Right atrium auricular region (tissue), 2 donors: ENCODE results near the gene NT5DC4. TPM values are rescaled to one million over a fixed set of nuclear protein-coding genes. Genes with fewer than 3 reads are reported as not detected.

Source experiments
- DNase-seq: peaks from one replicate; pipeline ENCODE4 v3.0.0-alpha.2; 2019; ENCODE audit warnings: low spot score
- H3K27ac ChIP-seq, 2 donors: fragments of 200-600 bp; sonication (generic); 1 replicate in 1 of 2; 2 replicates in 1 of 2; pipeline ENCODE4 v1.5.1; 2016 to 2019
- H3K27me3 ChIP-seq, 2 donors: fragments of 200-600 bp; sonication (generic); one replicate each; pipeline versions ENCODE4 v1.5.1 to v1.6.0; 2017 to 2019
- H3K36me3 ChIP-seq: fragments of 200-600 bp; sonication (generic); one replicate; pipeline ENCODE4 v1.5.1; 2016
- H3K4me1 ChIP-seq, 2 donors: fragments of 200-600 bp; sonication (generic); one replicate each; pipeline versions ENCODE4 v1.5.1 to v1.6.0; 2017 to 2019
- H3K4me3 ChIP-seq, 2 donors: fragments of 200-600 bp; sonication (generic); 1 replicate in 1 of 2; 2 replicates in 1 of 2; pipeline ENCODE4 v1.5.1; 2017 to 2019; ENCODE audit warnings: mild to moderate bottlenecking in 1 of 2, moderate library complexity in 1 of 2
- H3K9me3 ChIP-seq, 2 donors: fragments of 200-600 bp; sonication (generic); one replicate each; pipeline ENCODE4 v1.5.1; 2019
- total RNA-seq, 2 donors: library from RNA; depleted of rRNA; stranded (reverse); fragments of >200 nt; gene quantifications; one replicate each; pipeline ENCODE4 v1.1.0, GENCODE V29; 2016
- TF ChIP-seq, protein P1 (sequence below), 2 donors: fragments of 200-600 bp; sonication (generic); IDR thresholded peaks; one replicate each; pipeline ENCODE4 v1.5.1; 2019; ENCODE audit warnings: antibody characterized with exemption in 2 of 2

NT5DC4 gene
- not detected for total RNA-seq

DNA sequence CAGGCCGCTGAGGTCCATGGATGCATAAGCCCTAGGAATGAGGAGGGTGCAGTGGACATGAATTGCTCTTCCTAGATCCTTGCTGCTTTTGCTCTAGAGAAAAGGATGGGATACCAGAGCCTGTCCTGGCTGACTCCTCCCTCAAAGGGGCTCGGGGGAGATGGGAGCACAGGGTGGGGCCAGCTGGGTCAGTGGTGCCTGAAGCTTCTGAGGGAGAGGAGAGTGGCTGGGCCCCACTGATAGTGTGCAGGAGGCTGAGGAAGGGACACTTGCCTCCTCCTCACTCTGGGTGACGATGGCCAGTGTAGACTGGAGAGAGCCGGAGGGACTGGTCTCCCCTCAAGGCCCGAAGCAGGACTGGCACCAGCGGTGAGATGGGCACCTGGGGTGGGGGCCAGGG is at the start of gene NT5DC4:
NT5DC4 (plus strand) TSS at position 236 of the 400 bp plus-strand sequence; CDS start at position 296, 60 bp downstream.
- no peak within 1 kb of the TSS for H3K4me3 ChIP-seq
- no peaks in the 10 kb centered on the region for H3K9me3 ChIP-seq
- H3K27ac ChIP-seq, result no peak within 1 kb of the TSS
- TF ChIP-seq, protein P1, sequence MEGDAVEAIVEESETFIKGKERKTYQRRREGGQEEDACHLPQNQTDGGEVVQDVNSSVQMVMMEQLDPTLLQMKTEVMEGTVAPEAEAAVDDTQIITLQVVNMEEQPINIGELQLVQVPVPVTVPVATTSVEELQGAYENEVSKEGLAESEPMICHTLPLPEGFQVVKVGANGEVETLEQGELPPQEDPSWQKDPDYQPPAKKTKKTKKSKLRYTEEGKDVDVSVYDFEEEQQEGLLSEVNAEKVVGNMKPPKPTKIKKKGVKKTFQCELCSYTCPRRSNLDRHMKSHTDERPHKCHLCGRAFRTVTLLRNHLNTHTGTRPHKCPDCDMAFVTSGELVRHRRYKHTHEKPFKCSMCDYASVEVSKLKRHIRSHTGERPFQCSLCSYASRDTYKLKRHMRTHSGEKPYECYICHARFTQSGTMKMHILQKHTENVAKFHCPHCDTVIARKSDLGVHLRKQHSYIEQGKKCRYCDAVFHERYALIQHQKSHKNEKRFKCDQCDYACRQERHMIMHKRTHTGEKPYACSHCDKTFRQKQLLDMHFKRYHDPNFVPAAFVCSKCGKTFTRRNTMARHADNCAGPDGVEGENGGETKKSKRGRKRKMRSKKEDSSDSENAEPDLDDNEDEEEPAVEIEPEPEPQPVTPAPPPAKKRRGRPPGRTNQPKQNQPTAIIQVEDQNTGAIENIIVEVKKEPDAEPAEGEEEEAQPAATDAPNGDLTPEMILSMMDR (IDR thresholded peaks at IDR 0.05), result no peak
- DNase-seq, result no peak
- no peaks in the 10 kb centered on the region for H3K4me1 ChIP-seq
- no peaks in the 10 kb centered on the region for H3K36me3 ChIP-seq
- H3K27me3 ChIP-seq, result no peaks in the 10 kb centered on the region

DNA sequence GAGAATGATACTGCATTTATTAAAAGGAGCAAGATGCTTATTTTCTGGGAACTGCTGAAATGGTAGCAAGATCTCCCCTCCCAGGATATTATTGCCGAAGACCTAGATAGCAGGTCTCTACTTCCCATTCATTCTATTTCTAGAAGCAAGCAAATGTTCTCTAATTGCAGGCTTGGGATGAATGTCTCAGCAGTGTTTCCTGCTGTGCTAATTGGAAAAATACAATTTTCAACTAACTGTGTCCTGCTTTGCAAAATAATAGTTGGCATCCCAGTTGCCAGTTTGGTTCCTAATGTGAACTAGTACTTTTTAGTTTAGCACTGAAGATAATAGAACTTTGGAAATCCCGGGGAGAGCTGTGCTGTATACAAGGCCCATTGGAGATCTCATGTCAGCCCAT is 49.0 kb upstream of the NT5DC4 start:
- no peaks in the 10 kb centered on the region for H3K27me3 ChIP-seq
- no peak overlapping the region for H3K4me3 ChIP-seq
- no peaks in the 10 kb centered on the region for H3K36me3 ChIP-seq
- H3K9me3 ChIP-seq, result no peaks in the 10 kb centered on the region
- no peaks in the 10 kb centered on the region for H3K4me1 ChIP-seq
- TF ChIP-seq, protein P1 (IDR thresholded peaks at IDR 0.05), result no peak
- DNase-seq, result no peak
- H3K27ac ChIP-seq, result no peak overlapping the region

DNA sequence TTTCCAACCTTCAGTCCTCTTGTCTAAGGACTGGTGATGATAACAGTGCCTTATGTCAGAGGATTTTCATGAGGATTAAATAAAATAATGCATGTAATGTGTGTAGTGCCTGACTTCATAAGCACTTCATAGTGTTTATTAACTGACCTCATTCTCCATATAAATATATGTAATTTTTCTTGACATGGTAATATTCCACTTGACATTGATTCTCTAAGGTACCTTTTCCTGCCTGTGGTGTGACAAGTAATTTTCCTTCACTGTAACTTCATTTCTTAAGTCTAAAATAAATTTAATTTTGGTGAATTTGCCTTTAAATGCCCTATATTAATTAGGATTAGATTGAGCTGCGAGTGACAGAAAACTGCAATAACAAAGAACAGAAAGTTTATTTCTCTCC is 47.8 kb upstream of the NT5DC4 start:
- TF ChIP-seq, protein P1 (IDR thresholded peaks at IDR 0.05), result no peak
- H3K4me3 ChIP-seq, result no peak overlapping the region
- no peak for DNase-seq
- H3K36me3 ChIP-seq, result no peaks in the 10 kb centered on the region
- H3K4me1 ChIP-seq, result no peaks in the 10 kb centered on the region
- no peaks in the 10 kb centered on the region for H3K27me3 ChIP-seq
- H3K9me3 ChIP-seq, result no peaks in the 10 kb centered on the region
- H3K27ac ChIP-seq, result no peak overlapping the region

DNA sequence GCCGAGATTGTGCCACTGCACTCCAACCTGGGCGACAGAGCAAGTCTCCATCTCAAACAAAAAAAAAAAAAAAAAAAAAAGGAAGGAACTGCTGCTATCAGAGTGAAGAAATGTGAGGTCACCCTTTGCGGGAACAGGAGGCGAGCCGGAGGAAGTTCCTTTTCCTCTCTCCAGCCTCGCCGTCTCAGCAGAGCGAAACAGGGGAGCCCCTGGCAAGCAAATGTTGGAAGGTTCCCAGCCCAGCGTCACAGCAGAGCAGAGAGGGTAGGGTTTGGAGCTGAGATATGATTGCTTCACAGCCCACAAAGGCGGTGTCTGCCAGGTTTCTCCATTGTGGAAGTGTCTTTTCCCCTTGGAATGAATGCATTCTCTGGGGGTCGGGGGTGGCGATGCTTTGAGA is 46.6 kb upstream of the NT5DC4 start:
- TF ChIP-seq, protein P1 (IDR thresholded peaks at IDR 0.05), result no peak
- Histone ChIP-seq H3K36me3 (no peaks in the 10 kb centered on the region), H3K4me3 (no peak overlapping the region), H3K9me3 (no peaks in the 10 kb centered on the region), H3K4me1 (peaks cover 0 to 1% of the 10 kb centered on the region in 2 donors), H3K27me3 (no peaks in the 10 kb centered on the region), H3K27ac (no peak overlapping the region)
- DNase-seq, result peak; percentile 87

DNA sequence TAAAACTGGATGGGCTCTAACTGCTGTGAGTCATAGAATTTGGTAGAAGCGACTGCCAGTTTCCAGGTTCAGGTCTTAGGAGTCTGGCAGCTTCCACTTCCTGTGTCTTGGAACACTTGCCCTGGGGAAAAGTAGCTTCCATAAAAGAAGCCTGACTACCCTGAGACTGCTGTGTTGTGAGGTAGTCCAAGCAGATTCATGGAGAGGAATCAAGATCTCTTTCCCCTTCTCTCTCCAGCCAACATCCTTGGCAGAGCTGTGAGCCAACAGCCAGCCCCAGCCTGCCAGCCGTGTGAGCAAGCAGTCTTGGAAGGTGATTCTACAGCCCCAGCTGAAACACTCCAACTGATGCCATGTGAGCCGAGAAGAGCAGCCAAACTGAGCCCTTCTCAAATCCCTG is 41.3 kb upstream of the NT5DC4 start:
- no peak for DNase-seq
- Histone ChIP-seq H3K27ac (no peak overlapping the region), H3K4me1 (peaks cover 0 to 7% of the 10 kb centered on the region in 2 donors), H3K36me3 (no peaks in the 10 kb centered on the region), H3K27me3 (no peaks in the 10 kb centered on the region), H3K4me3 (no peak overlapping the region), H3K9me3 (no peaks in the 10 kb centered on the region)
- TF ChIP-seq, protein P1 (IDR thresholded peaks at IDR 0.05), result no peak

DNA sequence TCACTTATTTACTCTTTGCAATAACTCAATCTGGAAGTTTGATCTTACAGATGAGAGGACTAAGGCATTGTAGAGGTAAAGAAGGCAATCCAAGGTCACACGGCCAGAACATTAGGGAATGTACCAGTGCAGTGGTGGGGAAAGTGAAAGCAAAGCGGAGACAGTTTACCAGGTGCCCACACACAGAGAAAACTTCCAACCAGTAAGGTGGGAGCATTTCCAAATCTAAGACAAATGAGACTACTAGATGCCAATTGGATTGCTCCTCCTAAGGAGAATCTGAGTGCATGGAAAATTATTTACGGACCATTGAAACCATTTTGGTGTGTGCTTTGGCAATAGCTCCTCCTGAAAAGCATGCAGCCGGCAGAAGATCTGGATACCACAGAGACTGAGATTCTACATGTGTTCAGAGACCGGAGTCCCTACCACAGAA is 40.1 kb upstream of the NT5DC4 start:
- TF ChIP-seq, protein P1 (IDR thresholded peaks at IDR 0.05), result no peak
- Histone ChIP-seq H3K4me1 (peaks cover 0 to 7% of the 10 kb centered on the region in 2 donors), H3K27ac (no peak overlapping the region), H3K4me3 (no peak overlapping the region), H3K36me3 (no peaks in the 10 kb centered on the region), H3K27me3 (no peaks in the 10 kb centered on the region), H3K9me3 (no peaks in the 10 kb centered on the region)
- no peak for DNase-seq
